GM10266 (cell line): Measurements from ENCODE around the gene LATS1.
A peak's percentile ranks its signal among the peaks of the same experiment; 100 is the strongest.

Experiments
- DNase-seq: peaks from one replicate; pipeline ENCODE4 v3.0.0; 2012; ENCODE audit errors: extremely low spot score
- TF ChIP-seq, protein P1 (sequence below): IDR thresholded peaks from 2 replicates; pipeline ENCODE4 v1.5.1; 2012; ENCODE audit warnings: mild to moderate bottlenecking, low read depth; ENCODE audit not compliant: control insufficient read depth, insufficient read depth; ENCODE audit errors: missing control alignments

LATS1 gene

GRCh38 chr6:149725785-149726184, 7.9 kb upstream of the LATS1 start:
- DNase-seq = no peak
- TF ChIP-seq, protein P1, sequence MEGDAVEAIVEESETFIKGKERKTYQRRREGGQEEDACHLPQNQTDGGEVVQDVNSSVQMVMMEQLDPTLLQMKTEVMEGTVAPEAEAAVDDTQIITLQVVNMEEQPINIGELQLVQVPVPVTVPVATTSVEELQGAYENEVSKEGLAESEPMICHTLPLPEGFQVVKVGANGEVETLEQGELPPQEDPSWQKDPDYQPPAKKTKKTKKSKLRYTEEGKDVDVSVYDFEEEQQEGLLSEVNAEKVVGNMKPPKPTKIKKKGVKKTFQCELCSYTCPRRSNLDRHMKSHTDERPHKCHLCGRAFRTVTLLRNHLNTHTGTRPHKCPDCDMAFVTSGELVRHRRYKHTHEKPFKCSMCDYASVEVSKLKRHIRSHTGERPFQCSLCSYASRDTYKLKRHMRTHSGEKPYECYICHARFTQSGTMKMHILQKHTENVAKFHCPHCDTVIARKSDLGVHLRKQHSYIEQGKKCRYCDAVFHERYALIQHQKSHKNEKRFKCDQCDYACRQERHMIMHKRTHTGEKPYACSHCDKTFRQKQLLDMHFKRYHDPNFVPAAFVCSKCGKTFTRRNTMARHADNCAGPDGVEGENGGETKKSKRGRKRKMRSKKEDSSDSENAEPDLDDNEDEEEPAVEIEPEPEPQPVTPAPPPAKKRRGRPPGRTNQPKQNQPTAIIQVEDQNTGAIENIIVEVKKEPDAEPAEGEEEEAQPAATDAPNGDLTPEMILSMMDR = no peak

GRCh38 chr6:149723771-149724417, 6.0 kb upstream of the LATS1 start:
- no peak for DNase-seq
- TF ChIP-seq, protein P1 = peak; percentile 65

DNA sequence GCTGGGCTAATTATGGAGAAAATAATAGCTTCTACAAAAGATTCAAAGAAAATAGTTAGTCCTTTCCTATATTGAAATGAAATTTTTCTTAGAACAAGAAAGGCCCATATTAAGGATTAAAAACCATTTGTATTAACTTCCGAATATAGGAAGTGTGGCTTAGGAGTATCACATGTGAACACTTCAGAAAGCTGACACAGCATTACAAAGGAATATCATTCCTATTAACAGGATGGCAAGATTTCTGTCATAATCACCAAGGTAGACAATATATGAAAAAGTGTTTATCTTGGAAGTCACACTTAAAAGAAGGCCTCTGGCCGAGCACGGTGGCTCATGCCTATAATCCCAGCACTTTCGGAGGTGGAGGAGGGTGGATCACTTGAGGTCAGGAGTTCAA, 5.4 kb upstream of the LATS1 start:
- DNase-seq = no peak

DNA sequence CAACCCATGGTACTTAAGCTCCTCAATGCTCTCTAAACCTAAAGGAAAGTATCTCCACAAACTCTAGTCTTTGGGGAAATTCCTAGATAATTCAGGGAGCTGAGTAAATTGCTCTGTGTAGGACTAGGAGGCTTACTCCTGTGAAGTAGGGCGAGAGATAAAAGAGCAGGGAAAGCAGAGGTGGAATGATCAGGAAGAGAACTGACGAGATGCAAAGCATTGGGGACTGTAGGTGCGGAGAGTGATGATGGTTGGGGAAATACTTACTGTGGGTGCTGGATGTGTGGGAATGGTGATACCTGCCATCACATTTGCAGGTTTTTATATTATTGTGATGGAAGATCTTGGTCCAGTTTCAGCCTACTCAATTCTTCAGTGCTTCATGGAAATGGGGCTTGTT, 1.6 kb upstream of the LATS1 start:
- DNase-seq = no peak
- TF ChIP-seq, protein P1 = no peak

More for the DNA sequence above, 5.4 kb upstream of the LATS1 start:
- TF ChIP-seq, protein P1 = no peak

DNA sequence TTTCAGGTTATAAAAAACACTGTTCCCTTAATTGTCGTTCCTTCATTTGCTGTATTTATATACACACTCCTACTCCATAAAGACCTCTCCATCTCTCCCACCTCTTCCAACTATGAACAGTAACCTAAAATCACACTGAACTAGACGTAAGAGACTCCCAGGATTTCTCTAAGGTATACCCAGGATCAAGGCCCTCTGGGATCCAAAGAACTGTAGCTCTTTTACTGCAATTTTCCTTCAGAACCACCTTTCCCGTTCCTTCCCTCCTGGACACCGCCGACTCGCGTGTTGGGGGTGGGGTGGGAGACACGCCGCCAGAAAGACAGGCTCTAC, 680 bp downstream of the LATS1 start:
- no peak for DNase-seq
- TF ChIP-seq, protein P1 = no peak

DNA sequence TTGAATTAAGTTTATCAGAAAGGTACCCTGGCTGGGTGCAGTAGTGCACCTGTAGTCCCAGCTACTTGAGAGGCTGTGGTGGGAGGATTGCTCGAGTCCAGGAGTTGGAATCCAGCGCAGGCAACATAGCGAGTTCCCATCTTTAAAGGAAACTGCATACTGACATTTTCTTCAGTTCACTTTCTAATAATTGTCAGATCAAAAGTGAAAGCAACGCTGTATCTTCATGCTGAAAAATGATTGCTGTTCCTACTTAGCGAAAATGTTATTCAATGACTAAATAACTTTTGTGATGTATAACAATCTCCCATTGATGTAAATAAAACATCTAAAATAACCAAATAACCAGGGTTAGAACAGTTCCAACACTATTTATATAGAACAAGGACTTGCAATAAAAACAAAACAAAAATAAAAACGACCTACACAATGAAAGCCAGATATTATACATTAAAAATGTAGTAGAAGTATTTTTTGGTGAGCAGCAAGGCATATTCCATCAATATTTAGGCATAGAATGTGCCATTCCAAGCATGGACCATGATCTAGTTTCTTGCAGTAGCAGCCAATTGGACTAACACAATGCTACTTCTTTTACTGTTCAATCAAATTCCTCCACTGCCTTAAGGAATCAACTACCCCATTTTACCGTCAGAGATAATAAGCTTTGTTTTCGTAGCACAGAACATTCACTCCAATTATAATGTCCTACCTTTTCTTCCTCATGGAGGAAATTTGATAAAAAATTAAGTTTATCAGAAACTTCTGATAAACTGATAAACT, 1.5 kb downstream of the LATS1 start:
- TF ChIP-seq, protein P1 = no peak
- peak; percentile 52 for DNase-seq

DNA sequence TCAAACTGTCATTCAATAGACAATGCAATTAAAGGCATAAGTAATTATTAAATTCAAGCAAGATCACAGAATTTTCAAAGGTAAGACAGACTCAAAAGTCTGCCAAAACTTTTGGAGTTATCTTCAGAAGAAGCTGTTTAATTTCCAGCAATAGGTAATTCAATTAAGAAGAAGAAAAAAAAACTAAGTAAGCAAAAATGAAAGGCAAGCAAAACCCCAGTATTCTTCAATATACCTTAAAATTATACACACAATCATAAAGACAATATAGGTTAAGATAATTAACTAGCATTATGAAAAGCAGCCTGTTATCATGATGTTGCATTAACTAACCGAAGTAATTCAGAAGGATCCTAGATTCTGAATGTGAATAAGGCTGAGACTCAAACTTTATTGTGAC, 3.5 kb downstream of the LATS1 start:
- TF ChIP-seq, protein P1 = no peak
- no peak for DNase-seq
